Erythroblast (primary cell): ENCODE data around the gene HMGN2.

Experiments used
- GATA1 ChIP-seq: IDR thresholded peaks from 2 replicates; pipeline ENCODE4 v1.6.1; 2011; ENCODE audit warnings: low read depth, mild to moderate bottlenecking, control low read depth, low read length, moderate library complexity
- POLR2A ChIP-seq: IDR thresholded peaks from 2 replicates; pipeline ENCODE4 v1.6.1; 2011; ENCODE audit warnings: mild to moderate bottlenecking, low read length

DNA sequence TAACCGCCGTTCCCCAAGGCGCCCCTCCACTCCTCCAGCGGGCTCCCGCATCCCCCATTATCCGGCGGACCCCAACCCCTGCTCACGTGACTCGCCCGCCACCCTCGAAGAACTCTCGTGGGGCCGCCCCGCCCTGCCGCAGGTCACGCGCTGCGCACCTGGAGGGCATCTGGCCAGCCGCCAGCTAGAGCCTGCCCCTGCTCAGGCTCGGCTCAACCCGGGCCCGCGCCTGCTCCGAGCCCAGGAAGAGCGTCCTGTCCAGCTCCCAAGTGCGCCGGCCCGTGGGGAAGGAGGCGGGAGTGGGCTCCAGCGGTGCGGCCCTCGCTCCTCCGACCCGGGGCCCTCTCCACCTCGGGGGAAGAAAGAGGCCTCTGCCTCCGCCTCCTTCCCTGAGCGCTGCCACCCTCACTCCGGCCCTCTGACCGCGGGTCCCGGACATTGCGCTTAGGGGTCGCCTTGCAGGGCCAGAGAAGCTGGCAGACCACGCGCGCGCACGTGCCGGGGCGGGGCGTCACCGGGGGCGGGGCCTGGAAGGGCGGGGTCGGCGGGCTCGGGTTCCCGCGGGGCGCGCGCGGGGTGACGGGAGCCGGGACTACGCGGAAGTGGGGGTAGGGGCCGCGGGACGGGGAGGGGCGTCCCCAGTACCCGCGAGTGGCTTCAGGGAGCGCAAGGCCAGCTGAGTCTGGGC, 28.4 kb downstream of the HMGN2 start:
- TF ChIP-seq POLR2A (no peak), GATA1 (no peak)
